HuH-7.5 (cell line): Measurements from ENCODE around the gene CCDC194.

Experiments
- DNase-seq: peaks from one replicate; pipeline ENCODE4 v3.0.0; 2011; ENCODE audit warnings: low spot score

Gene CCDC194

GRCh38 chr19:17406046-17406886 lies 12.3 kb upstream of the CCDC194 start:
- DNase-seq = no peak

GRCh38 chr19:17405250-17406045 lies 11.5 kb upstream of the CCDC194 start, which contains the start of gene BST2:
BST2 (minus strand) TSS chr19:17405630; CDS start chr19:17405575, 55 bp downstream.
- DNase-seq = no peak

GRCh38 chr19:17404621-17405249 lies 10.7 kb upstream of the CCDC194 start:
- no peak for DNase-seq

GRCh38 chr19:17404015-17404414 lies 10.0 kb upstream of the CCDC194 start:
- no peak for DNase-seq

- DNase-seq = peak; percentile 16
These were observed 9.2 kb upstream of the CCDC194 start for GRCh38 chr19:17402982-17403855.

- no peak for DNase-seq
These were observed 7.6 kb upstream of the CCDC194 start for GRCh38 chr19:17401628-17402027.

- DNase-seq = peak; percentile 9
These were observed 5.0 kb upstream of the CCDC194 start for GRCh38 chr19:17398902-17399527.

GRCh38 chr19:17394891-17395415 lies 957 bp upstream of the CCDC194 start:
- no peak for DNase-seq

GRCh38 chr19:17393002-17393401 lies 994 bp downstream of the CCDC194 start:
- no peak for DNase-seq

- DNase-seq = peak; percentile 58
These were observed 2.4 kb downstream of the CCDC194 start for GRCh38 chr19:17391371-17392151.

- DNase-seq = peak; percentile 98
These were observed 3.2 kb downstream of the CCDC194 start for GRCh38 chr19:17390665-17391370.

GRCh38 chr19:17389957-17390664 lies 3.9 kb downstream of the CCDC194 start:
- DNase-seq = no peak

- no peak for DNase-seq
These were observed 4.7 kb downstream of the CCDC194 start for GRCh38 chr19:17389288-17389687.

GRCh38 chr19:17385878-17386611 lies 8.0 kb downstream of the CCDC194 start:
- DNase-seq = peak; percentile 80

GRCh38 chr19:17380426-17381138 lies 13.4 kb downstream of the CCDC194 start:
- DNase-seq = no peak

GRCh38 chr19:17379221-17379631 lies 14.8 kb downstream of the CCDC194 start:
- DNase-seq = no peak

- no peak for DNase-seq
These were observed 15.7 kb downstream of the CCDC194 start for GRCh38 chr19:17378271-17378670.
